Measurements from ENCODE around the gene NAP1L4. TPM values are rescaled to one million over a fixed set of nuclear protein-coding genes. Genes with fewer than 3 reads are reported as not detected.

Gene NAP1L4
- total and polyA plus RNA-seq, 4 donors, result 56.3 to 191 (median 77.3) TPM

DNA sequence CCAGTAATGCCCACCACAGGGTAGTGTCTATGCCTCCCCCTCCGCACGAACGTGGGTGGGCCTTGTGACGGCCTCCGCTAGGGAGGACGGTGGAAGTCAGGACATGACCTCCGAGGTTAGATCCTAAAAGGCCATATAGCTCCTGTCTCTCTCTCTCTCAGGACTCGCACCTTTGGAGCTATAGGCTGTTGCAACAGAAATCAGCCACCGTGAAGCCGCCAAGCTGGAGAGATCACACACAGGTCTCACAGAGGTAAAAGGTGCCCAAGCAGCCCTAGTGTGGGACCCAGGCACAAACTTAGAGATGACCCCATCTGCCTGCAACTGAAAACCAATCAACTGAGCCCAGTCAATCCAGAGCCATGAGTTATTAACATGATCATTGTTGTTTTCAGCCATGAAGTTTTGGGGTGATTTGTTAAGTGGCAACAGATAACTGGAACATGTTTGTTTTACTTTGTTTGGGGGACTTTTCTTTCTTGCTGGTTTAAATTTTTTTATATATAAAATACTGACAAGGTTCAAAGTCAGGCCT is 7.4 kb upstream of the NAP1L4 start:
- TF ChIP-seq, protein P1, sequence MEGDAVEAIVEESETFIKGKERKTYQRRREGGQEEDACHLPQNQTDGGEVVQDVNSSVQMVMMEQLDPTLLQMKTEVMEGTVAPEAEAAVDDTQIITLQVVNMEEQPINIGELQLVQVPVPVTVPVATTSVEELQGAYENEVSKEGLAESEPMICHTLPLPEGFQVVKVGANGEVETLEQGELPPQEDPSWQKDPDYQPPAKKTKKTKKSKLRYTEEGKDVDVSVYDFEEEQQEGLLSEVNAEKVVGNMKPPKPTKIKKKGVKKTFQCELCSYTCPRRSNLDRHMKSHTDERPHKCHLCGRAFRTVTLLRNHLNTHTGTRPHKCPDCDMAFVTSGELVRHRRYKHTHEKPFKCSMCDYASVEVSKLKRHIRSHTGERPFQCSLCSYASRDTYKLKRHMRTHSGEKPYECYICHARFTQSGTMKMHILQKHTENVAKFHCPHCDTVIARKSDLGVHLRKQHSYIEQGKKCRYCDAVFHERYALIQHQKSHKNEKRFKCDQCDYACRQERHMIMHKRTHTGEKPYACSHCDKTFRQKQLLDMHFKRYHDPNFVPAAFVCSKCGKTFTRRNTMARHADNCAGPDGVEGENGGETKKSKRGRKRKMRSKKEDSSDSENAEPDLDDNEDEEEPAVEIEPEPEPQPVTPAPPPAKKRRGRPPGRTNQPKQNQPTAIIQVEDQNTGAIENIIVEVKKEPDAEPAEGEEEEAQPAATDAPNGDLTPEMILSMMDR (IDR thresholded peaks at IDR 0.05; ENCODE audit: control extremely low read depth, extremely low read depth), result no peak
- Histone ChIP-seq H3K9me3 (ENCODE audit: control insufficient read depth in 4 of 4, insufficient read depth in 3 of 4, low read length in 3 of 4) (no peaks in the 10 kb centered on the region), H3K27me3 (ENCODE audit: control insufficient read depth in 3 of 3, insufficient read depth in 3 of 3, low read length in 2 of 3) (no peaks in the 10 kb centered on the region), H3K9ac (ENCODE audit: insufficient read depth in 1 of 2, low read length in 2 of 2) (no peak overlapping the region), H3K36me3 (ENCODE audit: control insufficient read depth in 4 of 4, insufficient read depth in 4 of 4, low read length in 4 of 4) (peaks cover 0 to 51% (median 3%) of the 10 kb centered on the region in 4 donors), H3K27ac (ENCODE audit: low read depth in 1 of 2, low read length in 1 of 2) (no peak overlapping the region), H3K4me3 (no peak overlapping the region), H3K4me1 (ENCODE audit: control insufficient read depth in 5 of 5, insufficient read depth in 5 of 5, low read length in 5 of 5) (peaks cover 0 to 20% (median 10%) of the 10 kb centered on the region in 5 donors)
- ATAC-seq (ENCODE audit: insufficient read depth, low FRiP score), result no peak
- DNase-seq, result no peak
- WGBS, 2 donors, result 86 to 98% methylated on average over 10 of the region's 10 CpGs

DNA sequence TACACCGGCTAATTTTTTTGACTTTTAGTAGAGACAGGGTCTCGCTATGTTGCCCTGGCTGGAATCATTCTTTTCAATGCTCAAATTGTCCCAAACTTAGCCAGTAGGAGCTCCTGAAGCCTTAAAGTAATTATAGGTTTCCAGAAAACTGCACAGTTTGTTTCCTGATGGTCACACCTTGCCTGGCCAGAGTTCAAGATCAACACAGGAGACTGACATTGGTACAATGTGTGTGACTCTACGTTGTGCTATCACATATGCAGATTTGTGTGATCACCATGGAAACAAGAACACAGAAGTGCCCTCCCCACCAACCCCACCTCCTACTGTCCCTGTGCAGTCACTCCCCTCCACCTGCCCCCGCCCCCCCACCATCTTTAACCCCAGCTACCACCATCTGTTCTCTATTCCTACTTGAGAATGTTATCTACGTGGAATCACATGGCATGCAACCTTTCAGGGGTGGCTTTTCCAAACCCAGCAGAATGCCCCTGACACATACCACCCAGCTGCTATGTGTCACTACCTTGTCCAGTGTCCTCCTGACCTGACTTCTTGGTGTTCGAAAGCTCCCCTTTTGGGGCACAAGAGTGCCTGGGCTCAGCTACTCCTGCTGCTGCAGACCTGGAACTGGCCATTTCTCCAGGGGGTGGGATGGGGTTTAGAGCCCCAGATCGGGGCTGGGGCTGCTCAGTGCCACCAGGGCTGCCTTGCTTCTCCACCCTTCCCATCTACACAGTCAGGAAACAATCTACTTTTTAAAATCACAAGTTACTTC is 6.1 kb upstream of the NAP1L4 start:
- no peaks in the 10 kb centered on the region for H3K9me3 ChIP-seq (ENCODE audit: control insufficient read depth in 4 of 4, insufficient read depth in 3 of 4, low read length in 3 of 4)
- TF ChIP-seq, protein P1 (IDR thresholded peaks at IDR 0.05; ENCODE audit: control extremely low read depth, extremely low read depth), result no peak
- H3K27ac ChIP-seq (ENCODE audit: low read depth in 1 of 2, low read length in 1 of 2), result no peak overlapping the region
- H3K36me3 ChIP-seq (ENCODE audit: control insufficient read depth in 4 of 4, insufficient read depth in 4 of 4, low read length in 4 of 4), result peaks cover 0 to 38% (median 3%) of the 10 kb centered on the region in 4 donors
- no peaks in the 10 kb centered on the region for H3K27me3 ChIP-seq (ENCODE audit: control insufficient read depth in 3 of 3, insufficient read depth in 3 of 3, low read length in 2 of 3)
- DNase-seq (no peak), ATAC-seq (ENCODE audit: insufficient read depth, low FRiP score) (no peak)
- no peak overlapping the region for H3K9ac ChIP-seq (ENCODE audit: insufficient read depth in 1 of 2, low read length in 2 of 2)
- H3K4me1 ChIP-seq (ENCODE audit: control insufficient read depth in 5 of 5, insufficient read depth in 5 of 5, low read length in 5 of 5), result peaks cover 0 to 20% (median 10%) of the 10 kb centered on the region in 5 donors
- H3K4me3 ChIP-seq, result no peak overlapping the region
- 70 to 88% methylated on average over 6 to 7 of the region's 7 CpGs for WGBS, 2 donors

DNA sequence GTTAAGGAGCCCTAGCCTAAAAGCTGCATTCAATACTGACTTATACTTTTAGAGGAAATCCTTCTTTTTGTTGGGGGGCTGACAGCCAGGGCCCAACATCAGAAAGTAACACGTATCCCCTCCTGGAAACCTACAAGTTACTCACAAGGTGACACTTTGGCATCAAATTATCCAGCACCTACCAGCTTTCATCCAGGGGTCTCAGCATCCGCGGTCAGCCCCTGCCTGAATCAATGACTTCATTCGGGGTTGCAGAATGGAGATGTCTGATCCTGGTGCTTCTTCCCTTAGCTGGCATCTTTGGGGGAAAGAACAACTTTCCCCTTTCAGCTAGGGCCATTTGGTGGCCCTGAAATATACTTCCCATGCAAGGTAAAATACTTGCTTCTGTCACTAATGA is 5.3 kb upstream of the NAP1L4 start:
- TF ChIP-seq, protein P1 (IDR thresholded peaks at IDR 0.05; ENCODE audit: control extremely low read depth, extremely low read depth), result no peak
- no peak overlapping the region for H3K9ac ChIP-seq (ENCODE audit: insufficient read depth in 1 of 2, low read length in 2 of 2)
- WGBS, 2 donors, result 94 to 95% methylated on average over 4 of the region's 4 CpGs
- H3K9me3 ChIP-seq (ENCODE audit: control insufficient read depth in 4 of 4, insufficient read depth in 3 of 4, low read length in 3 of 4), result no peaks in the 10 kb centered on the region
- DNase-seq, result no peak
- H3K27me3 ChIP-seq (ENCODE audit: control insufficient read depth in 3 of 3, insufficient read depth in 3 of 3, low read length in 2 of 3), result no peaks in the 10 kb centered on the region
- H3K36me3 ChIP-seq (ENCODE audit: control insufficient read depth in 4 of 4, insufficient read depth in 4 of 4, low read length in 4 of 4), result peaks cover 0 to 30% (median under 1%) of the 10 kb centered on the region in 4 donors
- no peak overlapping the region for H3K27ac ChIP-seq (ENCODE audit: low read depth in 1 of 2, low read length in 1 of 2)
- H3K4me1 ChIP-seq (ENCODE audit: control insufficient read depth in 5 of 5, insufficient read depth in 5 of 5, low read length in 5 of 5), result peaks cover 0 to 26% (median 10%) of the 10 kb centered on the region in 5 donors
- ATAC-seq (ENCODE audit: insufficient read depth, low FRiP score), result no peak
- H3K4me3 ChIP-seq, result no peak overlapping the region
